Femur (tissue), 1 donor: Measurements from ENCODE around the gene PVR.
"Not testable (repeated sequence)": the region's sequence is repeated elsewhere in the genome, so short reads cannot be mapped to it uniquely, and the experiment has no call there.

ENCODE experiments used
- DNase-seq: peaks from one replicate; pipeline ENCODE4 v3.0.0-alpha.2; 2017

The PVR gene

GRCh38 chr19:44620667-44621066, 23.0 kb upstream of the PVR start:
- no peak for DNase-seq

- DNase-seq = no peak
These were observed 22.3 kb upstream of the PVR start for GRCh38 chr19:44621367-44621766.

GRCh38 chr19:44623080-44623479, 20.6 kb upstream of the PVR start:
- DNase-seq = no peak

GRCh38 chr19:44623626-44624025, 20.1 kb upstream of the PVR start:
- DNase-seq = no peak

- DNase-seq = no peak
These were observed 18.8 kb upstream of the PVR start for GRCh38 chr19:44624840-44625354.

GRCh38 chr19:44625637-44626036, 18.1 kb upstream of the PVR start:
- not testable (repeated sequence) for DNase-seq

- no peak for DNase-seq
These were observed 17.6 kb upstream of the PVR start for GRCh38 chr19:44626048-44626624.

GRCh38 chr19:44627631-44628030, 16.1 kb upstream of the PVR start:
- DNase-seq = no peak

GRCh38 chr19:44628793-44629192, 14.9 kb upstream of the PVR start:
- no peak for DNase-seq

- DNase-seq = not testable (repeated sequence)
These were observed 12.1 kb upstream of the PVR start for GRCh38 chr19:44631611-44632010.

GRCh38 chr19:44634058-44634457, 9.7 kb upstream of the PVR start:
- not testable (repeated sequence) for DNase-seq

- DNase-seq = no peak
These were observed 8.9 kb upstream of the PVR start for GRCh38 chr19:44634785-44635184.

- DNase-seq = peak; percentile 45
These were observed 7.9 kb upstream of the PVR start for GRCh38 chr19:44635581-44636438.

GRCh38 chr19:44636439-44637389, 7.0 kb upstream of the PVR start:
- no peak for DNase-seq

- no peak for DNase-seq
These were observed 6.3 kb upstream of the PVR start for GRCh38 chr19:44637390-44637764.

GRCh38 chr19:44640518-44640917, 3.2 kb upstream of the PVR start:
- DNase-seq = peak; percentile 43

- no peak for DNase-seq
These were observed 2.0 kb upstream of the PVR start for GRCh38 chr19:44641501-44642265.

GRCh38 chr19:44642377-44642776, 1.3 kb upstream of the PVR start:
- DNase-seq = no peak

GRCh38 chr19:44644402-44645016, 799 bp downstream of the PVR start:
- peak; percentile 63 for DNase-seq

- DNase-seq = no peak
These were observed 1.8 kb downstream of the PVR start for GRCh38 chr19:44645407-44646048.

GRCh38 chr19:44646049-44646416, 2.3 kb downstream of the PVR start:
- no peak for DNase-seq
